T47D (cell line): ENCODE results near the gene DHRS7.

Experiments used
- DNase-seq, 2 experiments: peaks; one replicate each; pipeline versions ENCODE4 v3.0.0 to v3.0.0-alpha.2; 2011 to 2012; ENCODE audit warnings: low read depth in 1 of 2, low spot score in 1 of 2
- JUND ChIP-seq: IDR thresholded peaks from 2 replicates; pipeline ENCODE4 v1.6.1; 2012; ENCODE audit warnings: low read depth
- in situ Hi-C: cut with HindIII; loops from 2 replicates; pipeline ENCODE4 v1.10.0; 2016; ENCODE audit warnings: low sequenced_read_pairs, low pct_unique_long_range_greater_than_20kb

The DHRS7 gene

GRCh38 chr14:60164712-60165546, at the start of gene DHRS7:
TSS of gene DHRS7 (minus strand) at chr14:60165398. CDS start at chr14:60165309, 89 bp downstream.
- no peak for TF ChIP-seq JUND
- peak; percentile 89 to 92 for DNase-seq
- in situ Hi-C loops, result no loop called here

GRCh38 chr14:60214415-60215126, 49.4 kb upstream of the DHRS7 start:
- in situ Hi-C loops, result no loop called here

GRCh38 chr14:60214003-60214402, 48.8 kb upstream of the DHRS7 start:
- DNase-seq, result no peak
- in situ Hi-C loops, result no loop called here
- TF ChIP-seq JUND, result no peak

More at GRCh38 chr14:60214415-60215126, 49.4 kb upstream of the DHRS7 start:
- no peak for DNase-seq
- TF ChIP-seq JUND, result no peak

- TF ChIP-seq JUND, result no peak
- DNase-seq, result no peak
- in situ Hi-C loops, result no loop called here
Measured at GRCh38 chr14:60212503-60213371, 47.5 kb upstream of the DHRS7 start.

- in situ Hi-C loops, result no loop called here
- DNase-seq, result no peak
Measured at GRCh38 chr14:60211153-60211552, 46.0 kb upstream of the DHRS7 start.

GRCh38 chr14:60210703-60211102, 45.5 kb upstream of the DHRS7 start:
- TF ChIP-seq JUND, result no peak
- in situ Hi-C loops, result no loop called here
- DNase-seq, result no peak

More at GRCh38 chr14:60211153-60211552, 46.0 kb upstream of the DHRS7 start:
- no peak for TF ChIP-seq JUND

- in situ Hi-C loops, result no loop called here
- TF ChIP-seq JUND, result no peak
- DNase-seq, result no peak
Measured at GRCh38 chr14:60206837-60207533, 41.8 kb upstream of the DHRS7 start.

GRCh38 chr14:60206249-60206670, 41.1 kb upstream of the DHRS7 start:
- no peak for DNase-seq
- in situ Hi-C loops, result no loop called here
- no peak for TF ChIP-seq JUND

GRCh38 chr14:60204843-60205774, 39.9 kb upstream of the DHRS7 start:
- DNase-seq, result no peak
- in situ Hi-C loops, result no loop called here
- no peak for TF ChIP-seq JUND

GRCh38 chr14:60204104-60204842, 39.1 kb upstream of the DHRS7 start:
- in situ Hi-C loops, result no loop called here
- DNase-seq, result no peak
- TF ChIP-seq JUND, result no peak

GRCh38 chr14:60199321-60199720, 34.1 kb upstream of the DHRS7 start:
- in situ Hi-C loops, result no loop called here
- no peak for DNase-seq
- TF ChIP-seq JUND, result no peak
